ENCODE data around the gene DZIP1L. TPM values are rescaled to one million over a fixed set of nuclear protein-coding genes. Genes with fewer than 3 reads are reported as not detected.
A peak's percentile ranks its signal among the peaks of the same experiment; 100 is the strongest.
"Not testable (repeated sequence)": the region's sequence is repeated elsewhere in the genome, so short reads cannot be mapped to it uniquely, and the experiment has no call there.

Gene DZIP1L
- total RNA-seq, 1 experiment from 2014 or later: 18.1 TPM

DNA sequence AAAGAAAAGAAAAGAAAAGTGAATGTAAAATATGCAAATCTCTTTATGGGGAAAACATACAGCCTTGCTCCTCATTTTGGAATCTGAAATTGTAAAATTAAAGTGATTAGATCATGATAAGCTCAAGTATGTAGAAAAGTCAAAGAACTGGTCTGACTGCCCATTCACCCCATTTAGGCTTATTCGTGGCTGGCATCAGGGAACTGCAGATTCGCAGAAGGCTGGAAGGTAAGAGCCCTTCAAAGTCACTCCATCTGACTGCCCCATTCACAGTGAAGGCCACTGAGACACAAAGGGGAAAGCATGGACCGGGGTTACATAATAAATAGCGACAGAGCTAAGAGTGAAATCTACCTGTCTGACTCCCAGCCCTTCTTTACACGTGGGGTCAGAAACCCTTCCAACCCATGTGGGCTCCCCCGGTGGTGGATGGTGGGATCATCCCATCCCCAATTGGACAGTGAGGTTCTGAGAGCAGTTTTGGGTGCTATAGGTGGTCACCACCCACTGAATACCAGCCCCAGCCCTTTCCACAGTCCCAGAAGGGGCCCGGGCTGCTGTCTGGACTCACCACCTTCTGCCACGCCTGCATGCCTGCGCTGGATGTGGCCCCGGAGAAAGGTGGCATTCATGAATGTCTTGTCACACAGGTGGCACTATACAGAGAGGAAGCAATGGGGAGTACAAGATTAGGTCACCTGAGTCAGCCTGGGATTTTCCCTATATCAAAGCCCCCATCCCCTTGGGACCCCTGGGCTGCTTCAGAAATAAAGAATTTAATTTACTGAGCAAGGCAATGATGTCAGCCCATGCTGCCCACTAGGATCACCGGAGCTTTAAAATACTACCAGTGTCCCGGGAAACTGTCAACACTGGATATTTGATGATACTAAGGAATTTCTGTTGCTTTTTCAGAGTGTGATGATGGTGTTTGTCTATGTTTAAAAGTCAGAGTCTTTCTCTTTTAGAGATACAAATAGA lies 17.9 kb downstream of the DZIP1L start:
- H3K4me1 ChIP-seq (replicated peaks): no peaks in the 10 kb centered on the region
- no peaks in the 10 kb centered on the region for H3K27me3 ChIP-seq (replicated peaks)
- DNase-seq (ENCODE audit: low read depth in 1 of 2, low spot score in 2 of 2): no peak
- H3K4me3 ChIP-seq: no peak overlapping the region
- peaks cover 76% of the 10 kb centered on the region for H3K36me3 ChIP-seq
- no peaks in the 10 kb centered on the region for H3K9me3 ChIP-seq (replicated peaks)
- H3K27ac ChIP-seq: no peak overlapping the region

- H3K36me3 ChIP-seq: peaks cover 67% of the 10 kb centered on the region
- H3K27ac ChIP-seq: no peak overlapping the region
- DNase-seq (ENCODE audit: low read depth in 1 of 2, low spot score in 2 of 2): no peak
- H3K9me3 ChIP-seq (replicated peaks): no peaks in the 10 kb centered on the region
- no peaks in the 10 kb centered on the region for H3K4me1 ChIP-seq (replicated peaks)
- no peaks in the 10 kb centered on the region for H3K27me3 ChIP-seq (replicated peaks)
- H3K4me3 ChIP-seq: no peak overlapping the region
Observed at GRCh38 chr3:138093721-138094120, 21.7 kb downstream of the DZIP1L start.

DNA sequence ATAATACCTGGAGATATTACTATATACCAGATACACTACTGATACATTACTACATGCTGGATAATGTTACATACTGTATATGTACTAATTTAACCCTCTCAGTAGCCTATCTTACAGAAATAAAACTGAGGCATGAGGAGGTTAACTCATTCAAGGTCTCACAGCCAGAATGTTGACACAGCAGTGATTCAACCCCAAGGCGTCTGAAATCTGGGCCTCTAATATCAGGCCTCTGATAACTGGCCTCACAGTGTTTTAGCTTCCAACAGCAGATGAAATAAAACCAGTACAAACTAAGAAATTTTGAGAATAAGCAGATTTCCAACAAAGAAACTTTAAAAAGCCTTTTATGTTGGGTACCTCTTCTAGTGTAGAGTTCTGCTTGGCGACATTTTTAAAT lies 23.4 kb downstream of the DZIP1L start:
- no peak for DNase-seq (ENCODE audit: low read depth in 1 of 2, low spot score in 2 of 2)

DNA sequence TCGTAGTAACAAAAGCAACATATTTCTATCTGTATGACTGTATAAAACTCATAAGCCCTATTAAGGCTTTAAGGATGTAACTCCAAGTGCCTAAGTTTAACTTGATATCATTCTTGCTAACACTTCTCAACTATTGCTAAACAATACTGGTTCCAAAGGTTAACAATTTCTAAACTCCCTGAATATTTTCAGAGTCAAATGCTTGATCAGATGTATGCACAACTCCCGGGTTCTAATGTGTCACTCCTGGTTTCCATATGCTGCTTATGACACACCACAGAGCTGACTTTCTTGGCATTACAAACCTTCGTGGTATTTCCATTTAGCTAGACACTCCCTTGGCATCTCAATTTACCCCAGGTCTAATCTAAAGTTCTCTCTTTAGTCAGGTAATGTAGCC lies 26.3 kb downstream of the DZIP1L start:
- DNase-seq (ENCODE audit: low read depth in 1 of 2, low spot score in 2 of 2): no peak
- Histone ChIP-seq H3K9me3 (replicated peaks) (no peaks in the 10 kb centered on the region), H3K4me1 (replicated peaks) (peaks cover 1% of the 10 kb centered on the region), H3K27ac (no peak overlapping the region), H3K36me3 (peaks cover 68% of the 10 kb centered on the region), H3K4me3 (no peak overlapping the region), H3K27me3 (replicated peaks) (no peaks in the 10 kb centered on the region)

More for the DNA sequence above, 23.4 kb downstream of the DZIP1L start:
- H3K27me3 ChIP-seq (replicated peaks): no peaks in the 10 kb centered on the region
- H3K9me3 ChIP-seq (replicated peaks): no peaks in the 10 kb centered on the region
- no peak overlapping the region for H3K27ac ChIP-seq
- H3K36me3 ChIP-seq: peaks cover 67% of the 10 kb centered on the region
- no peak overlapping the region for H3K4me3 ChIP-seq
- H3K4me1 ChIP-seq (replicated peaks): no peaks in the 10 kb centered on the region

DNA sequence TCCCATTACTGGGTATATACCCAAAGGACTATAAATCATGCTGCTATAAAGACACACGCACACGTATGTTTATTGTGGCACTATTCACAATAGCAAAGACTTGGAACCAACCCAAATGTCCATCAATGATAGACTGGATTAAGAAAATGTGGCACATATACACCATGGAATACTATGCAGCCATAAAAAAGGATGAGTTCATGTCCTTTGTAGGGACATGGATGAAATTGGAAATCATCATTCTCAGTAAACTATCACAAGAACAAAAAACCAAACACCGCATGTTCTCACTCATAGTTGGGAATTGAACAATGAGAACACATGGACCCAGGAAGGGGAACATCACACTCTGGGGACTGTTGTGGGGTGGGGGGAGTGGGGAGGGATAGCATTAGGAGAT lies 29.7 kb downstream of the DZIP1L start:
- not testable (repeated sequence) for H3K27ac ChIP-seq; H3K27me3 ChIP-seq (replicated peaks); H3K4me3 ChIP-seq; DNase-seq (ENCODE audit: low read depth in 1 of 2, low spot score in 2 of 2); H3K9me3 ChIP-seq (replicated peaks)
- H3K36me3 ChIP-seq: peaks cover 64% of the 10 kb centered on the region
- H3K4me1 ChIP-seq (replicated peaks): peaks cover 34% of the 10 kb centered on the region

- DNase-seq (ENCODE audit: low read depth in 1 of 2, low spot score in 2 of 2): no peak
- no peaks in the 10 kb centered on the region for H3K27me3 ChIP-seq (replicated peaks)
- no peak overlapping the region for H3K4me3 ChIP-seq
- H3K36me3 ChIP-seq: peaks cover 75% of the 10 kb centered on the region
- H3K27ac ChIP-seq: no peak overlapping the region
- peaks cover 37% of the 10 kb centered on the region for H3K4me1 ChIP-seq (replicated peaks)
- H3K9me3 ChIP-seq (replicated peaks): no peaks in the 10 kb centered on the region
Observed at GRCh38 chr3:138084196-138084595, 31.2 kb downstream of the DZIP1L start.

GRCh38 chr3:138082992-138083386 lies 32.4 kb downstream of the DZIP1L start:
- Histone ChIP-seq H3K27ac (no peak overlapping the region), H3K36me3 (peaks cover 70% of the 10 kb centered on the region), H3K9me3 (replicated peaks) (no peaks in the 10 kb centered on the region), H3K4me1 (replicated peaks) (peaks cover 43% of the 10 kb centered on the region), H3K4me3 (no peak overlapping the region), H3K27me3 (replicated peaks) (no peaks in the 10 kb centered on the region)
- no peak for DNase-seq (ENCODE audit: low read depth in 1 of 2, low spot score in 2 of 2)

DNA sequence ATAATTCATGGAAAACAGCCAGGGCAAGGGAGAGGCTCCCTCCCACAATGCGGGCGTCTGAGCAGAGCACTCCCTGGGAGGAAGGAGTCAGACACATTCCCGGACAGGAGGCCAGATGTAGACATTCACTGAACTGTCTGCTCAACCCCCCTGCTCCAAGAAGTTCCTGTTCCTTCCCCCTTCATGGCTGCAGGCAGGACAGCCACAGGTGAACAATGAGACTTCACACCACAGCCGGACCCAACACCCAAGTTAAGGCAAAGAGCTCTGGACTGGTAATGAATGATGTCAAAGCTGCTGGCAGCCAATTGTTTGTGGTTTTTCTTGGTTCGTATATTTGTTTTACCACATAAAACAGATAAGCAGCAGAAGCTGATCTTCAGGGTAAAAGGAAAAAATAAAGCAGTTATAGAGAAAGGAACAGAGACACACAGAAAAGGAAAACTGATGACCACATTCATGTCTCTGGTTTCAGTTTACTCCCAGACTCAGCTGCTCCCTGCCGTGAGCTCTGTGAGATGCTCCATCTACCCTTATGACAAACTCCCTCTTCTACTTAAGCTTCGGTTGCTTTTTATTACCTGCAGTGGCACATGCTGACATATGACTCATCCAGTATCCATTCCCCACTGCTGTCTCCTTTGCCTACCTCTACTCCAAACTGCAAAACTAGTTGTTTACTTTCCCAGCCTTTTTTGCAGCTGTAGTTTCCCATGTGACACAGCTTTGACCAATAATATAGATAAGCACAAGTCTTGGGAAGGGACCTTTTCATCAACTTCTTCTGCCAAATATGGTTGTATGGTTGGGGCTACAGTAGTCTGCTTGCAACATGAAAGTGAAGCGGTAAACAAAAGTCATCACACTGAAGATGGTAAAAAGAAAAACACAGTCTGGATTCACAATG lies 33.1 kb downstream of the DZIP1L start:
- H3K4me3 ChIP-seq: no peak overlapping the region
- H3K36me3 ChIP-seq: peaks cover 70% of the 10 kb centered on the region
- peaks cover 43% of the 10 kb centered on the region for H3K4me1 ChIP-seq (replicated peaks)
- no peaks in the 10 kb centered on the region for H3K27me3 ChIP-seq (replicated peaks)
- peak overlapping the region; percentile 21 for H3K27ac ChIP-seq
- DNase-seq (ENCODE audit: low read depth in 1 of 2, low spot score in 2 of 2): peak; percentile 53 to 81
- H3K9me3 ChIP-seq (replicated peaks): no peaks in the 10 kb centered on the region

DNA sequence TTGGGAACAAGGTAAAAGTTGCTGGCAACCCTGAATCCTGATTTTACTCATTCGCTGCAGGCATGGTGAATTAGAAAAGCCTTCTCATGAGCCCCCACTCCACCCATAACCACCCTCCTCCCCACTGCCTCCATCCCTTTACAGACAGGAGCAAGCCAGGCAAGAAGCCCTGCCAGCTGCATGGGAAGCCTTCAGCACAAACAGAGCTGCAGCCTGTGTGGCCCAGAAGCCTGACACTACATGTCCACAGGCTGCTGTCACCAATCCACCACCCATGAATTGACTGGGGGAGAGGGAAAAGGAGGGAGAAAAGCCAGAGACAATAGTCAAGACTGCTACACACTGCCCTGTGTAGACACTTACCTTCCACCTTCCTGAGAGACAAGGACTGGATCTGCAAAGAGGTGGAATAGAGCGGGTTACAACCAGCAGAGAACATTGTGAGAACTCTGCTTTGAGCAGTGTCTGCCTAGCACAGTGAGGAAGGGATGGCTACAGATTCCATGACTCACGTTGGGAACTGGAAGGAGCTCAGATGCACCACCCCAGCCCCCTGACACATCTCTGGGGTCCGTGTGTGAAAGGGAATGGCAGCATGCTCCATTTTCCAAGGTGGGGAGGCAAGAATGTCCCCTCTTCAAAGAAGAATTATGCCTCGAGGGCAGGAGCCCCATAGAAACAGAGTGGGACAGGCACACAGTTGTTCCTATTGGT lies 33.9 kb downstream of the DZIP1L start:
- H3K4me3 ChIP-seq: no peak overlapping the region
- peak overlapping the region; percentile 21 for H3K27ac ChIP-seq
- H3K9me3 ChIP-seq (replicated peaks): no peaks in the 10 kb centered on the region
- H3K36me3 ChIP-seq: peaks cover 67% of the 10 kb centered on the region
- DNase-seq (ENCODE audit: low read depth in 1 of 2, low spot score in 2 of 2): peak in 1 of 2 experiments; percentile 57
- peaks cover 43% of the 10 kb centered on the region for H3K4me1 ChIP-seq (replicated peaks)
- no peaks in the 10 kb centered on the region for H3K27me3 ChIP-seq (replicated peaks)

DNA sequence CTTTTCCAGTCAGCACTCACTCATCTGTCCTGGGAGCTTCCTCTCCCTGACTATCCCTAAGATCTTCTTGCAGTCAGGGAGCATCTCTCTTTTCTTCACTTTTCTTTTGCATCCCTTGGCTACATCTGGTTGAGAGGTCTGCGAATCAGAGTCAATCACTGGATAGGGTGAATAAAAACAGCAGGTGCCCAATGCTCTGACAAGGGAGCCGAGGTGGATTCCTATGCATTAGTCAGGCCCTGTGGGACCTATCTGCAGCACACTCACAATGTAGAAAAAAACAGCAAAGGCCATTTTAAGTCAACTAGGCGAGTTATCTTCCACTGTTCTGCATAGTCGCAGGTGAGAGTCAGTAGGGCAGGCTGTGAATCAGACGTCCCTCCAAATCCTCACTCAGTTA lies 35.5 kb downstream of the DZIP1L start:
- no peak overlapping the region for H3K4me3 ChIP-seq
- peaks cover 43% of the 10 kb centered on the region for H3K4me1 ChIP-seq (replicated peaks)
- no peak for DNase-seq (ENCODE audit: low read depth in 1 of 2, low spot score in 2 of 2)
- H3K27ac ChIP-seq: no peak overlapping the region
- no peaks in the 10 kb centered on the region for H3K27me3 ChIP-seq (replicated peaks)
- no peaks in the 10 kb centered on the region for H3K9me3 ChIP-seq (replicated peaks)
- peaks cover 71% of the 10 kb centered on the region for H3K36me3 ChIP-seq

- Histone ChIP-seq H3K4me3 (no peak overlapping the region), H3K27ac (no peak overlapping the region), H3K27me3 (replicated peaks) (no peaks in the 10 kb centered on the region), H3K4me1 (replicated peaks) (peaks cover 40% of the 10 kb centered on the region), H3K36me3 (peaks cover 66% of the 10 kb centered on the region), H3K9me3 (replicated peaks) (no peaks in the 10 kb centered on the region)
- peak; percentile 53 to 61 for DNase-seq (ENCODE audit: low read depth in 1 of 2, low spot score in 2 of 2)
Observed at GRCh38 chr3:138078901-138079344, 36.5 kb downstream of the DZIP1L start.

DNA sequence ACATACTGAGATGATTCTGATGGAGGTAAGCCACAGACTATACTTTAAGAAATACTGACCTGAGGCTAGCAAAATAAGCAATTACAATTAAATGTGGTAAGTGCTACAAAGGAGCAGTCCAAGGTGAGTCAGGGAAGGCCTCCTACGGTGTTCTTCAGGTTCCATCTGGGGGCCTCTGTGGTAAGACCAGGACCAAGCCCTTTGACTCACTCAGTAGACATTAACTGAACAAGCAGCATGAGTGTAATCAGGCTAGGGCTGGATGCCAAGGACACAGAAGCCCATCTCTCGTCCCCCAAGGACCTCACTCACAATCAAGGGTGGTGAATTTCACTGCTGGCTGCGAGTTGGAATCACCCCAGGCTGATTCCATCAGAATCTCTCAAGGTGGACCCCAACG lies 37.3 kb downstream of the DZIP1L start:
- Histone ChIP-seq H3K27me3 (replicated peaks) (no peaks in the 10 kb centered on the region), H3K9me3 (replicated peaks) (no peaks in the 10 kb centered on the region), H3K4me1 (replicated peaks) (peaks cover 32% of the 10 kb centered on the region), H3K27ac (no peak overlapping the region), H3K36me3 (peaks cover 63% of the 10 kb centered on the region), H3K4me3 (no peak overlapping the region)
- no peak for DNase-seq (ENCODE audit: low read depth in 1 of 2, low spot score in 2 of 2)

DNA sequence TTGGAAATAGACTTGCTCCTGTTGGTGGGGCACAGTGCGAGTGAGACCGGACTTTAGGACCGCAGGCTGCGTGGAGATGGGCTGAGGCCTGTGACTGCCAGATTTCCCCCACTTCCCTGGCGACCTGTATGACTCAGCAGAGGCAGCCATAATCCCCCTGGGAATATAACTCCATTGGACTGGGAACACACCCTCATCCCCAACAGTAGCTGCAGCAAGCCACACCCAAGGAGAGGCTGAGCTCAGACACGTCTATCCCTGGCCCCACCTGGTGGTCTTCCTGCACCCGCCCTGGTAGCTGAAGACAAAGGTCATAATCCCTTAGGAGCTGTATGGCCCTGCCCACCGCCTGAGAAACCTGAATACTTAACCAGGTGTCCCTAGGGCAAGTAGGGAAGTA lies 42.6 kb downstream of the DZIP1L start:
- DNase-seq (ENCODE audit: low read depth in 1 of 2, low spot score in 2 of 2): no peak
- Histone ChIP-seq H3K9me3 (replicated peaks) (no peaks in the 10 kb centered on the region), H3K27ac (no peak overlapping the region), H3K4me1 (replicated peaks) (0 out of 2 replicates have a peak, but pooled peaks cover 3% of the 10 kb centered on the region), H3K36me3 (peaks cover 70% of the 10 kb centered on the region), H3K27me3 (replicated peaks) (no peaks in the 10 kb centered on the region), H3K4me3 (no peak overlapping the region)

Measured in SJSA1 (cell line).